Measurements from ENCODE around the gene RILPL2. TPM values are rescaled to one million over a fixed set of nuclear protein-coding genes. Genes with fewer than 3 reads are reported as not detected.

Gene RILPL2
- total RNA-seq, 1 donor from 2014 or later: 4.2 TPM

DNA sequence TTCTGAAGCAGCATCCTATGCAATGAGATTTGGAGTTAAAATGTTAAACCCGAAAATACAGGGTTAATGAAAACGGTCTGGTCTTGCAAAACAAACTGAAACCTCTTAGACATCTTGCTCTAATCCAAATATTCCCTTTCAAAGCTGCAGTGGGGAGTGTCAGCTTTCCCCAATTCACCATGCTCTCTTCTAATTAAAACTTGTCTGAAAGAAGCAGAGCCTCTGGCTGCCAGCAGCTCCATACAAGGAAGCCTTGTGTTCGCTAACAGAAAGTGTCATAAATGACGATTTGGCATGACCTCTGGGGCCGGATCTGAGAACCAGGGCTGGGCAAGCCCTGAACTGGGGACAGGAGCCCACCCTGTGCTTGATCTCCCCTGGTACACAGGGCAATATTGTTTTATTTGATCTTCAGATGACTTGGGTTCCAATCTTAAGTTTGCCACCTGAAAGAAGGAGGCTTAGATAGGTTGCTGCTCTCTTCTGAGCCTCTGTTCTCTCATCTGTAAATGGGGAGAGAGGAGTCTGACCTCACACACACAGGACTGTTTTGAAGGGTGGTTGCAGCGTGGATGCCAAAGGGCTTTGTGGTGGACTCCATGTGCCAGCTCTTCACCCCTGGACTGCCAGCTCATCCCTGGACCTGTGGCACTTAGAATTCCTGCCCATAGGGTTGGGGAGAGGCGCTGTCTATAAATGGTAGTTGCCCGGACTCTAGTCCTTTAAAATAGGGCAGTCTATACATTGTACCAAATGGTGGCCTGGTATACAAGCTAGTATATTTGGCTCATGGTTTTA lies 44.7 kb downstream of the RILPL2 start:
- H3K27me3 Mint-ChIP-seq (ENCODE audit: low read depth): no peaks in the 10 kb centered on the region
- peaks cover 26% of the 10 kb centered on the region for H3K36me3 Mint-ChIP-seq (ENCODE audit: low read depth)
- H3K4me3 Mint-ChIP-seq (ENCODE audit: unreplicated experiment): no peak overlapping the region
- H3K9me3 Mint-ChIP-seq (ENCODE audit: low read depth): no peaks in the 10 kb centered on the region
- DNase-seq (ENCODE audit: low spot score): no peak
- TF ChIP-seq, protein P1, sequence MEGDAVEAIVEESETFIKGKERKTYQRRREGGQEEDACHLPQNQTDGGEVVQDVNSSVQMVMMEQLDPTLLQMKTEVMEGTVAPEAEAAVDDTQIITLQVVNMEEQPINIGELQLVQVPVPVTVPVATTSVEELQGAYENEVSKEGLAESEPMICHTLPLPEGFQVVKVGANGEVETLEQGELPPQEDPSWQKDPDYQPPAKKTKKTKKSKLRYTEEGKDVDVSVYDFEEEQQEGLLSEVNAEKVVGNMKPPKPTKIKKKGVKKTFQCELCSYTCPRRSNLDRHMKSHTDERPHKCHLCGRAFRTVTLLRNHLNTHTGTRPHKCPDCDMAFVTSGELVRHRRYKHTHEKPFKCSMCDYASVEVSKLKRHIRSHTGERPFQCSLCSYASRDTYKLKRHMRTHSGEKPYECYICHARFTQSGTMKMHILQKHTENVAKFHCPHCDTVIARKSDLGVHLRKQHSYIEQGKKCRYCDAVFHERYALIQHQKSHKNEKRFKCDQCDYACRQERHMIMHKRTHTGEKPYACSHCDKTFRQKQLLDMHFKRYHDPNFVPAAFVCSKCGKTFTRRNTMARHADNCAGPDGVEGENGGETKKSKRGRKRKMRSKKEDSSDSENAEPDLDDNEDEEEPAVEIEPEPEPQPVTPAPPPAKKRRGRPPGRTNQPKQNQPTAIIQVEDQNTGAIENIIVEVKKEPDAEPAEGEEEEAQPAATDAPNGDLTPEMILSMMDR (IDR thresholded peaks at IDR 0.05): no peak
- peak overlapping the region; percentile 39 for H3K27ac Mint-ChIP-seq (ENCODE audit: unreplicated experiment)
- peaks cover 48% of the 10 kb centered on the region for H3K4me1 Mint-ChIP-seq (ENCODE audit: low read depth)

DNA sequence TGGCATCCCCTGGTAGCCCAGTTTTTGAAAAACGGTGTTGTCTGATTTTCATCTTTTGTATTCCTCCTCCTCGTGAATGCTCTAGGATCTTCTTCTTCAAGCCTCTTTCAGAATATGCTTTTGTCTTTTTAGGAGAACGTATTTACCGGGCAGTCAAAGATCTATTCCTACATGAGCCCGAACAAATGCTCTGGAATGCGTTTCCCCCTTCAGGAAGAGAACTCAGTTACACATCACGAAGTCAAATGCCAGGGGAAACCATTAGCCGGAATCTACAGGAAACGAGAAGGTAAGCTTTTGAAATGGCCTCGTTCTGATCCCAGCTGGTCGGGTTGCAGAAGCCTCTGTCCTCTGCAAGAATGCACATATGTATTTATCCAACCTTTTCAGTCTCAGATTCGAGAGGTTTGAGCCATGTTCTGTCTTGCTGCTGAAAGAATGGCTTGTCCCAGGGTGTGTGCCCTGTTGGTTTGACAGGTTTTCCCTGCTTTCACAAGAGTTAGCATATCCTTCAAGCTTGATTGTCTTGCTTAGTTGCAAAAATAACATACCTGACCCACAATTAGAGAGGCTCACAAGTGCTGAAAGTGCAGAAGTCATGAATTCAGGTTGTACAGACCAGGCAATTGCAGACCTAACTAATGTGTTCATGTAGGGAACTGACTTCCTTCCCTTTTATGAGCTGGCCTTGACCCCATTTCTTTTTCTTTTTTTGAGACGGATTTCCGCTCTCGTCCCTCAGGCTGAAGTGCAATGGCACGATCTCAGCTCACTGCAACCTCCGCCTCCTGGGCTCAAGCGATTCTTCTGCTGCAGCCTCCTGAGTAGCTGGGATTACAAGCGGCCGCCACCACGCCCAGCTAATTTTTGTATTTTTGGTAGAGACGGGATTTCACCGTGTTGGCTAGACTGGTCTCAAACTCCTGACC lies 45.7 kb downstream of the RILPL2 start:
- H3K27ac Mint-ChIP-seq (ENCODE audit: unreplicated experiment): peak overlapping the region; percentile 88
- H3K27me3 Mint-ChIP-seq (ENCODE audit: low read depth): no peaks in the 10 kb centered on the region
- peaks cover 19% of the 10 kb centered on the region for H3K36me3 Mint-ChIP-seq (ENCODE audit: low read depth)
- TF ChIP-seq, protein P1 (IDR thresholded peaks at IDR 0.05): peak; percentile 38
- peak overlapping the region; percentile 93 for H3K4me3 Mint-ChIP-seq (ENCODE audit: unreplicated experiment)
- no peaks in the 10 kb centered on the region for H3K9me3 Mint-ChIP-seq (ENCODE audit: low read depth)
- peaks cover 43% of the 10 kb centered on the region for H3K4me1 Mint-ChIP-seq (ENCODE audit: low read depth)
- no peak for DNase-seq (ENCODE audit: low spot score)

DNA sequence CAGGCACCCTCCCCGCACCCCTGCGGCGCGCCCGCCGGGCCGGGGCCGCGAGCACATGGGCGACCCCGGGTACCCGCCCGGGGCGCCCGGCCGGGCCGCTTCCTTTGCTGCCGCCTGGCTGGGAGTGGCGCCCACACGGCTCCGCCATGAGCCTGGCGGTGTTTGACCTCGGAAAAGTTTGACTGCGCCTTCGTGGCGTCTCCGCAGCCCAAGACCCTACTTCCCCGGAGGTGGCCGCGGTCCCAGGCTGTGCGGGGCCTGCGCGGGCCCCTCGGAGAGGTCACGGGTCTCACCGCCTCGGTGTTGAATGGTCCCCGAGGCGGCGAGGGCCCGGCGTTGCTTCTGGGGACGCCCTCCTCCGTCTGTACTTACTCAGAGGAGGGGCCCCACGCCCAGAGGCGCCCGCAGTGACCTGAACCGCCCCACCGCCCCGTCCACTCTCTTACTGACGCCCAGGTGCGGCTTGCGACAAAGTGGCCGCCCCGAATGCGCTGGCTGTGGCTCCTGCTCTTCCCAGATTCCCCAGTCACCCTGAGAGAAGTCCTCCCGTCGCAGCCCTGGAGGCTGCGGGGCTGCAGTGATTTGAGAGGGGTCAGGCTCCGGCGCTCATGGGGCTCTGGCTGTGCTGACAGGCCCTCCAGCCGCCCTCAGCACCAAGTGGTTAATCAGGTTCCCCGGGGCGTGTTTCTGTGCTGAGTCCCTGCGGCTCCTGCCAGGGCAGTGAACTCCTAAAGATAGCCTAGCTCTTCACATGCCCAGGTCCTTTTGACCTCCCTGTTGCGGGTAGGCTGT lies 46.7 kb downstream of the RILPL2 start:
- Mint-ChIP-seq H3K4me3 (ENCODE audit: unreplicated experiment) (peak overlapping the region; percentile 93), H3K9me3 (ENCODE audit: low read depth) (no peaks in the 10 kb centered on the region), H3K36me3 (ENCODE audit: low read depth) (peaks cover 12% of the 10 kb centered on the region), H3K27ac (ENCODE audit: unreplicated experiment) (peak overlapping the region; percentile 88), H3K27me3 (ENCODE audit: low read depth) (no peaks in the 10 kb centered on the region), H3K4me1 (ENCODE audit: low read depth) (peaks cover 41% of the 10 kb centered on the region)
- TF ChIP-seq, protein P1 (IDR thresholded peaks at IDR 0.05): peak; percentile 29
- DNase-seq (ENCODE audit: low spot score): no peak

DNA sequence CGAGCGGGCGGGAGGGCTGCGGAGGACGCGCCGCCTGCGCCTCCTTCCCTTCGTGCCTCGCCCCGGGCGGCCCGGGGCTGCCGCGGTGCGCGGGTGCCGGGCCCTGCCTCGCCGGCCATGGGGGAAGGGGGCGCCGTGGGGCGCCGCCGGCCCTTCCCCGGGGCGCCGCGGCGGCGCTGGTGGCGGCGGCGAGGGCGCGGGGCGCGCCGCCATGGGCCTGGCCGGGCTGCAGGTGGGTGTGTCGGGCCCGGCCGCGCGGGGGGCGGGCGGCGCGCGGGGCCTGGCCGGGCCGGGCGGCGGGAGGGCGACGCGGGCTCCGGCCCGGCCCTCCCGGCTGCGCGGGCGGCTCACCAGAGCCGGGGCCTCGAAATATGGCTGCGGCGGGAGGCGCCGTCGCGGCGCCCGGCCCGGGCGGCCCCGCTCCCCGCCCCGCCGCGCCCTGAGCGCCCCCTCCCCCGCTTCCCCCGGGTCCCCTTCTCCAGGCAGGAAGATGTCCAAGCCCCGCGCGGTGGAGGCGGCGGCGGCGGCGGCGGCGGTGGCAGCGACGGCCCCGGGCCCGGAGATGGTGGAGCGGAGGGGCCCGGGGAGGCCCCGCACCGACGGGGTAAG lies 47.4 kb downstream of the RILPL2 start:
- H3K27me3 Mint-ChIP-seq (ENCODE audit: low read depth): no peaks in the 10 kb centered on the region
- no peaks in the 10 kb centered on the region for H3K9me3 Mint-ChIP-seq (ENCODE audit: low read depth)
- DNase-seq (ENCODE audit: low spot score): no peak
- no peak overlapping the region for H3K4me3 Mint-ChIP-seq (ENCODE audit: unreplicated experiment)
- TF ChIP-seq, protein P1 (IDR thresholded peaks at IDR 0.05): no peak
- H3K4me1 Mint-ChIP-seq (ENCODE audit: low read depth): peaks cover 39% of the 10 kb centered on the region
- peaks cover 9% of the 10 kb centered on the region for H3K36me3 Mint-ChIP-seq (ENCODE audit: low read depth)
- H3K27ac Mint-ChIP-seq (ENCODE audit: unreplicated experiment): no peak overlapping the region

Data from chondrocyte (in vitro differentiated cells).